SH-SY5Y (cell line): ENCODE data around the gene KRTCAP3.

Experiments used
- GATA2 ChIP-seq: IDR thresholded peaks from 2 replicates; pipeline ENCODE4 v1.6.1; 2011; ENCODE audit warnings: mild to moderate bottlenecking, low read depth, low read length
- GATA3 ChIP-seq: IDR thresholded peaks from 2 replicates; pipeline ENCODE4 v1.6.1; 2011; ENCODE audit warnings: low read depth, mild to moderate bottlenecking, low read length, moderate library complexity

GRCh38 chr2:27407798-27408491, 34.2 kb upstream of the KRTCAP3 start:
- TF ChIP-seq GATA2 (no peak), GATA3 (no peak)
